KBM-7 (cell line): ENCODE data around the gene DACT1.

Experiments
- DNase-seq: peaks from one replicate; pipeline ENCODE4 v3.0.0-alpha.2; 2015
- in situ Hi-C: fragments of 300-500 bp; cut with MboI; formaldehyde crosslinking; loops from 2 replicates; pipeline ENCODE4 v1.14.3; 2020; ENCODE audit warnings: low sequenced_read_pairs, low pct_unique_long_range_greater_than_20kb, mixed read lengths

The DACT1 gene

DNA sequence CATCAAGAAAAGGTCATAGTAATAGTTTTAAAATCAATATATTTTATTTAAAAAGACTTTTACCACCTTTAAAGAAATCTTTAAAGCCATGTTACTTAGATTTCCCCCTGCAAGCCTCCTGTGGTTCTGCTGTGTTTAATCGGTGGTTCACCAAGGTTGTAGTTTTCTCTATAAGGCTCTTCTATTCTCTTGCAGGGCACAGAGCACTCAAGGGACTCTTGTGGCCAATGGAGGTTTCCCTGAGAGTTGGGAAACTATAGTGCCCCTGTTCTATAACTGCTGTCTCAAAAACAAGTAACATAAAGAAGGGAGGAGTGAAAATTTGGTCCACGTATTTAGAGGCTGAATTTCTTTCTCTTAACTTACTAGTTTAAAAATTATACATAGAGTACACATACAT lies 25.0 kb downstream of the DACT1 start:
- no peak for DNase-seq

GRCh38 chr14:58663494-58664111 lies 25.8 kb downstream of the DACT1 start:
- DNase-seq, result no peak
- in situ Hi-C loops, result no loop called here

More for the DNA sequence above, 25.0 kb downstream of the DACT1 start:
- in situ Hi-C loops, result no loop called here

DNA sequence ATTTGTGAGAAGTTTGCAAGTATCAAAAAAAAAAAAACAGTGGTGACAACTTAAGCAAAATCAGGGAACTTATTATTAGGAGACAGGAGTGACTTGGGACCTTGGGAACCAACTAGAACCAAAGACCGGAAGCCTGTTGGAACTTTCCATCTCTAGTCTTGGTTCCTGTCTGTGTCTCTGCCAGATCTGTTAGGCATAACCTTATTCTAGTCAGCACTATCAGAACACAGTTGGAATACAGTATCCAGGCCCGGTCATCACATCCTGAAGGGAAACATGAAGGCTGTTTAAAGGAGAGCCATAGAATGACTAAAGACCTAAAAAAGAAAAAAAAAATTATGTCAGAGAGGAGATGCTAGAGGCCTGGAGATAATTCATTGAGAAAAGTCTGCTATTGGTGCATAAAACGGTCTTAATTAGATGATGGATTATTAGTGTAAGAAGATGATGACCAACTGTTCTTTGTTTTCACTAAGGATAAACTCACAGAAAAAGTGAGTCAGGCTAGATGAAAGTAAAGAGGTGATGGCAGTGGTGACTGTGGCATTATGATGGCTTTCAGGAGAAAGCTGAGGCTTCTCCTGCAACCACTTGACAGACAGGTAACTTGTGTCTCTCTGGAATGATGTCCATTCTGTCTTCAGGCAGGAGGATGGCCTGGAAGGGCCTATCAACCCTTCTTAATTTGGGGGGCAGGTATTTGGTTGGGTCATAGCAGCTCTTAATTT lies 28.2 kb downstream of the DACT1 start:
- in situ Hi-C loops, result no loop called here
- DNase-seq, result no peak

DNA sequence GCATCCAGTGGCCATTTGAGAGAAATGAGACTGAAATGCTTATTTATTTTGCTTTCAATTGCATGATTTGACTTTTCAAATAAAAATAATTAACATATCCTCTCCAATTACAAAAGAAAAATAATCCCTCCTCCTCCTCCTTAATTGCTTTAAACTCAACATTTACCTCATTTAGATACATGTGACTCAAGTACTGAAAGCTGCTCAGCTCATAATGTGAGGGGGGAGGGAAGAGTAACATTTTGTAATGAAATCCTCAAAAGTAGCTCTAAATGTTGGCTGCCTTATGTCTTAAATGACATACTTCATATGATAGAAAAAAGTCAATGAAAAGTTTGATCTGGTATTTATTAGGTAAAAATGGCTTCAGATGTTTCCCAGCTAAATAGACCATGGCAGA lies 29.0 kb downstream of the DACT1 start:
- in situ Hi-C loops, result no loop called here
- no peak for DNase-seq

- no peak for DNase-seq
- in situ Hi-C loops, result no loop called here
Observed at GRCh38 chr14:58667900-58668299, 30.1 kb downstream of the DACT1 start.

- no peak for DNase-seq
- in situ Hi-C loops, result no loop called here
Observed at GRCh38 chr14:58668848-58669480, 31.2 kb downstream of the DACT1 start.

DNA sequence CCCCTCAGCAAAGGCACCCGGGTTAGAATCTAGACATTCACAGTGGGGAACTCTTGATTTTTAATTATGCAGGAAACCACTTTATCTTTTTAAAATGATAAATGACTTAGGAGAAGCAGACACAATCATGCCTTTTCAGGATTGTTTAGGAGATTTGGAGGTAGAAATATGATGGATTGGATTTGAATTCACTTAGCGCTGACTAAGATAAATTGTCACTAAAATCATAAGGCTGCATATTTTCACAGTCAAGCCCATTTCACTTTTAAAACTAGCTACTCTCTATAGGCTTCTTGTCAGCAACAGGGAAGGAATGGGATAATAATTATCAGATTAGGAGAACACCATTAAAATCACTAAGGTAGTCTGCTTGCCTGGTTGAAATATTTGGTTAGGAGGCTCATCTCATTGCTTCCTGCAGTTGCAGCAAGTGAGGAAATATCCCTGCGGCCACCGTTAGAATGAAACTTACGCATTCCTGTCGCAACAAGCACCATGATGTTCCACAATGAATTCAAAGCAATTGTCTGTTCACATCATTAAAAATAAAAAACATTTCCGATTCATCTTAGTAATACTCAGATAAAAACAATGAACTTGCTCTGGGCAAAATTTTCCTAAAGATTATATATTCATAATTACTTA lies 31.9 kb downstream of the DACT1 start:
- in situ Hi-C loops, result no loop called here
- DNase-seq, result no peak

DNA sequence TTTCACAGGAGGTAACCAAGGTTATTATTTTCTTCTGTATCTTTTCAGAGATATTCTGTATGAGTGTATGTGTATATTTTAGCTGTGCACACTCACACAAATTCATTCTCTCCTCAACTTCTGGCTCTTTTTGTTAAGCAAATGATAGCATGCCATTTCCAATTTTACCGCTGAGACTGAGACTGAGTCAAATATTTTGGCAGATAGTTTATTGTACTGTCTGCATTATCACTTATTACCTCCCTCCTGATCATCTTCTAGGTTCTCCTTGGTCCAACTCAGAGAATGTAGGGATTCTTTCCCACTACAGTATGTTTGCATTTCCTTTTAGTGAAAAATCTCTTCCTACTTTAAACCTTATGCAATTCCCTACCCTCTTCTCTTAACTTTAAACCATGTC lies 33.3 kb downstream of the DACT1 start:
- in situ Hi-C loops, result no loop called here
- no peak for DNase-seq

DNA sequence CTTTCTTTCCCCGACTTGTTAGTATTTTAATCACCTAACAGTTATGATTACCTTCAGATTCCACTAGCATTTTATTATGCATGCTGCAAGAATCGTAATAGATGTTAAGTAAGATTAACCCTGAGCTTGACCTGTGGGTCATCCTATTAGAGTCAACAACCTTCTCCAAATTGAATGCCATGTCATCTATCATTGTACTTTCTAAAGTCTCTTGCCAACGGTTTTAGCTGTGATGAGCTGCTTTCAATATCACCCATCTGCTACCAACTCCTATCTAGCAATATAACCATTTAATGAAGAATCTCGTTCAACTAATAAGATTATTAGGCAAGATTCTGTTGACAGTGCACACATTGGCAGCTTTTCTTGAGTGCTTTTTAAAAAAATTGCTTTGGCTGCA lies 33.7 kb downstream of the DACT1 start:
- in situ Hi-C loops, result no loop called here
- no peak for DNase-seq

GRCh38 chr14:58673722-58674121 lies 36.0 kb downstream of the DACT1 start:
- in situ Hi-C loops, result no loop called here
- DNase-seq, result no peak

GRCh38 chr14:58677001-58677400 lies 39.2 kb downstream of the DACT1 start:
- DNase-seq, result no peak
- in situ Hi-C loops, result no loop called here

- DNase-seq, result no peak
- in situ Hi-C loops, result no loop called here
Observed at GRCh38 chr14:58677517-58677916, 39.8 kb downstream of the DACT1 start.

DNA sequence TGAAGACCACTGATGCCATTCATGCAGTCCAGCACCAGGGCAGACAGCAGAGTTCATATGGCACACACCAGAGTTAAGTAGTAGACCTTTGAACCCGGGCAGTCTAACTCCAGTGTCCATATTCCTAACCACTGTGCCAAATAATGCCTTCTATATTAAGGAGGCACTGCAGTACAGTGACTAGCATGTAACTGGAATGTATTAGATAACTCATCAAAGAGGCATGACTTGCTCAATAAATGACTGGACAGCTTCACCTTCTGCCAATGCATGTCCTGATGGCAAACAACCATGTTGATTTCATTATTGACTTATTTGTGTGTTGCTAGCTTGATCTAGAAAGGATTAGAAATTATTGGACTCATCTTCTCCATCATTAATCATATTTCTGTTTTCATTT lies 40.2 kb downstream of the DACT1 start:
- in situ Hi-C loops, result no loop called here
- DNase-seq, result no peak

- in situ Hi-C loops, result no loop called here
- DNase-seq, result no peak
Observed at GRCh38 chr14:58680698-58681097, 42.9 kb downstream of the DACT1 start.

DNA sequence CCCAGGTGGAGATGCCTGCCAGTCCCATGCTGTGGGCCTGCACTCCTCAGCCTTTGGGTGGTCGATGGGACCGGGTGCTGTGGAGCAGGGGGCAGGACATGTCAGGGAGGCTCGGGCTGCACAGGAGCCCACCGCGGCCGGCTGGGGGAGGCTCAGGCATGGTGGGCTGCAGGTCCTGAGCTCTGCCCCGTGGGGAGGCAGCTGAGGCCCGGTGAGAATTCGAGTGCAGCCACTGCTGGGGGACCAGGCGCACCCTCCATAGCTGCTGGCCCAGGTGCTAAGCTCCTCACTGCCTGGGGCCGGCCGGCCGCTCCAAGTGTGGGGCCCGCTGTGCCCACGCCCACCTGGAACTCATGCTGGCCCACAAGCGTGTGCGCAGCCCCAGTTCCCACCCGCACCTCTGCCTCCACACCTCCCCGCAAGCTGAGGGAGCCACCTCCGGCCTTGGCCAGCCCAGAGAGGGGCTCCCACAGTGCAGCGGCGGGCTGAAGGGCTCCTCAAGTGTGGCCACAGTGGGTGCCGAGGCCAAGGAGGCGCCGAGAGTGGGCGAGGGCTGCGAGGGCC lies 49.6 kb downstream of the DACT1 start:
- DNase-seq, result no peak
- in situ Hi-C loops, result no loop called here

DNA sequence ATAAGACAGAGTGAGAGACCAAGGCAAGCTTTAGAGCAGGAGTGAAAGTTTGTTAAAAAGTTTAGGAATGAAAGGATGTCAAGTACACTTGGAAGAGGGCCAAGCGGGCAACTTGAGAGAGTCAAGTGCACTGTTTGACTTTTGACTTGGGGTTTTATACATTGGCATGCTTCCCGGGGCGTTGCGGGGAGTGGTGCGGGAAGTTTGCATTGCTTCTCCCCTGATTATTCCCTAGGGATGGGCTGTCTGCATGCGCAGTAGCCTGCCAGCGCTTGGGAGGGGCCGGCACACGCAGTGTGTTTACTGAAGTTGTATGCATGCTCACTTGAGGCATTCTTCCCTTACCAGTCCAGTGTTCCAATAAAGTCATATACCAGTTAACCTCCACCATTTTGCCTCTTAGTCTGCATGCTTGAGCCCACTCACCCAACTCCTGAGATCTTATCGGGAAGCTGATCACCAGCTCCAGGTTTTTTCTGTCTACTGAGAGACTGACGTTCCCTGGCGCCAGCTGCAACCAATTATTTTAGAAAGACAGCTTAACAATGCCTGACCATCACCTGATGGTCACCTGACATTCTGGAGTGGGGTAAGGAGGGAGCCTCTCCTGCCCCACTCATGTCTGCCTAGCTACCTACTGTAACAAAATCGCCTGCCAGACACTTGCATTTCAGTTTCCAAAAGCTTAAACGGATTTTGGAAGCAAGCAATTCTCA lies 53.2 kb downstream of the DACT1 start:
- in situ Hi-C loops, result no loop called here
- DNase-seq, result no peak

DNA sequence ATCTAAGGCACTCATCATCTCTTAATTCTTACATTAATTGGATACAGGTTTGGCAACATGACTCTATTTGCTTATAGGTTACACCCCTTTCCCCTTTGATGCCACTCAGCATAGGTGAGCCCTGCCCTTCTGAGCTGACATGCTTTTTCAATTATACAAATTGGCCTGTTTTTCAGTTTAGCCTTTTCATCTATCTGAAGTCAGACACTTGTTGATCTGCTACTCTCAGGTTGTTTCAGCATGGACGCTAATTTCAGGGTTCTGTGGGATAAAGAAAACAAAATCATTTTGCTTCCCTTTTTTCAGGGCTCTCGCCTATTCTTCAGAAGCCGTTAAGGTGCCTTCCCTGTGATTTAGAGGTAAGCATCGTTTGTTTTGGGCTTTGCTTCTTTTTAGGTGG lies 55.3 kb downstream of the DACT1 start:
- no peak for DNase-seq
- in situ Hi-C loops, result no loop called here

DNA sequence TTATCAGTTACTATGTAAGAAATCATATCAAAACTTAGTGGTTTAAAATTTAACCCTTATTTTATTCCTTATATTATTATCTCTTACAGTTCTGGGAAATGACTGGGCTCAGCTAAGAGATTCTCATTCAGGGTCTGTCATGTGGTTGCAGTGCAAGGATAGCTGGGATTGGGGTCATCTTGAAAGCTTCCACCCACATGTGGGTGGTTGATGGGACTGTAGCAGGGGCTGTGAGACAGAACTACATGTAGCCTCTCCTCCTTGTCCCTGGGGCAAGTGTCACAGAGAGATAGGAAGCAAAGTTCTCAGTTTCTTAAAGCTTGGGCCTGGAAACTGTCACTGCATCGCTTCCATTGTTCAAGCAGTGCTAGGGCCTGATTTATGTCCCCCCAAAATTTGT lies 57.8 kb downstream of the DACT1 start:
- no peak for DNase-seq
- in situ Hi-C loops, result no loop called here

- in situ Hi-C loops, result no loop called here
- no peak for DNase-seq
Observed at GRCh38 chr14:58697266-58697929, 59.6 kb downstream of the DACT1 start.
